ENCODE results near the gene SLN.

SLN gene

GRCh38 chr11:107689317-107690202, 22.3 kb downstream of the SLN start:
- peaks cover 0 to 15% (median 4%) of the 10 kb centered on the region in 4 donors for H3K4me1 ChIP-seq
- no peaks in the 10 kb centered on the region for H3K9me3 ChIP-seq
- H3K27ac ChIP-seq: no peak overlapping the region
- intact Hi-C loops (cut with DNase I; ENCODE audit: low total_unique reads): loop anchor here (5.0 kb wide), 1 partner anchor 112 kb away; no protein-coding TSS in a partner anchor
- TF ChIP-seq, protein P1, sequence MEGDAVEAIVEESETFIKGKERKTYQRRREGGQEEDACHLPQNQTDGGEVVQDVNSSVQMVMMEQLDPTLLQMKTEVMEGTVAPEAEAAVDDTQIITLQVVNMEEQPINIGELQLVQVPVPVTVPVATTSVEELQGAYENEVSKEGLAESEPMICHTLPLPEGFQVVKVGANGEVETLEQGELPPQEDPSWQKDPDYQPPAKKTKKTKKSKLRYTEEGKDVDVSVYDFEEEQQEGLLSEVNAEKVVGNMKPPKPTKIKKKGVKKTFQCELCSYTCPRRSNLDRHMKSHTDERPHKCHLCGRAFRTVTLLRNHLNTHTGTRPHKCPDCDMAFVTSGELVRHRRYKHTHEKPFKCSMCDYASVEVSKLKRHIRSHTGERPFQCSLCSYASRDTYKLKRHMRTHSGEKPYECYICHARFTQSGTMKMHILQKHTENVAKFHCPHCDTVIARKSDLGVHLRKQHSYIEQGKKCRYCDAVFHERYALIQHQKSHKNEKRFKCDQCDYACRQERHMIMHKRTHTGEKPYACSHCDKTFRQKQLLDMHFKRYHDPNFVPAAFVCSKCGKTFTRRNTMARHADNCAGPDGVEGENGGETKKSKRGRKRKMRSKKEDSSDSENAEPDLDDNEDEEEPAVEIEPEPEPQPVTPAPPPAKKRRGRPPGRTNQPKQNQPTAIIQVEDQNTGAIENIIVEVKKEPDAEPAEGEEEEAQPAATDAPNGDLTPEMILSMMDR (IDR thresholded peaks at IDR 0.05): peak; percentile 57 to 58
- peaks cover 0 to 8% of the 10 kb centered on the region in 2 donors for H3K27me3 ChIP-seq
- H3K4me3 ChIP-seq: no peak overlapping the region
- peak in 1 of 2 donors; percentile 83 for DNase-seq
- H3K36me3 ChIP-seq: no peaks in the 10 kb centered on the region

- H3K9me3 ChIP-seq: no peaks in the 10 kb centered on the region
- peaks cover 0 to 15% (median 4%) of the 10 kb centered on the region in 4 donors for H3K4me1 ChIP-seq
- peaks cover 0 to 8% of the 10 kb centered on the region in 2 donors for H3K27me3 ChIP-seq
- intact Hi-C loops (cut with DNase I; ENCODE audit: low total_unique reads): loop anchor here (5.0 kb wide), 1 partner anchor 111 kb away; no protein-coding TSS in a partner anchor
- no peak overlapping the region for H3K4me3 ChIP-seq
- TF ChIP-seq, protein P1 (IDR thresholded peaks at IDR 0.05): no peak
- DNase-seq: no peak
- H3K36me3 ChIP-seq: no peaks in the 10 kb centered on the region
- no peak overlapping the region for H3K27ac ChIP-seq
Observed at GRCh38 chr11:107688322-107688918, 23.4 kb downstream of the SLN start.

GRCh38 chr11:107683807-107684206, 28.0 kb downstream of the SLN start:
- H3K4me1 ChIP-seq: no peaks in the 10 kb centered on the region
- H3K27ac ChIP-seq: no peak overlapping the region
- H3K9me3 ChIP-seq: no peaks in the 10 kb centered on the region
- H3K36me3 ChIP-seq: no peaks in the 10 kb centered on the region
- DNase-seq: no peak
- intact Hi-C loops (cut with DNase I; ENCODE audit: low total_unique reads): no loop called here
- no peak overlapping the region for H3K4me3 ChIP-seq
- no peaks in the 10 kb centered on the region for H3K27me3 ChIP-seq
- TF ChIP-seq, protein P1 (IDR thresholded peaks at IDR 0.05): peak in 1 of 2 experiments; percentile 20

GRCh38 chr11:107683061-107683460, 28.8 kb downstream of the SLN start:
- Histone ChIP-seq H3K27me3 (peaks cover 0 to 3% of the 10 kb centered on the region in 2 donors), H3K4me3 (no peak overlapping the region), H3K9me3 (no peaks in the 10 kb centered on the region), H3K36me3 (no peaks in the 10 kb centered on the region), H3K4me1 (no peaks in the 10 kb centered on the region), H3K27ac (no peak overlapping the region)
- intact Hi-C loops (cut with DNase I; ENCODE audit: low total_unique reads): no loop called here
- TF ChIP-seq, protein P1 (IDR thresholded peaks at IDR 0.05): no peak
- no peak for DNase-seq

- TF ChIP-seq, protein P1 (IDR thresholded peaks at IDR 0.05): no peak
- intact Hi-C loops (cut with DNase I; ENCODE audit: low total_unique reads): no loop called here
- DNase-seq: no peak
- Histone ChIP-seq H3K27ac (no peak overlapping the region), H3K4me1 (no peaks in the 10 kb centered on the region), H3K27me3 (peaks cover 0 to 3% of the 10 kb centered on the region in 2 donors), H3K36me3 (no peaks in the 10 kb centered on the region), H3K4me3 (no peak overlapping the region), H3K9me3 (no peaks in the 10 kb centered on the region)
Observed at GRCh38 chr11:107682572-107682971, 29.3 kb downstream of the SLN start.

Data from tibial artery (tissue), 4 donors.